Neural progenitor cell (in vitro differentiated cells): ENCODE measurements around the gene CALCOCO2. TPM values are rescaled to one million over a fixed set of nuclear protein-coding genes. Genes with fewer than 3 reads are reported as not detected.
"Not testable (repeated sequence)": the region's sequence is repeated elsewhere in the genome, so short reads cannot be mapped to it uniquely, and the experiment has no call there.

Experiments
- DNase-seq: peaks from one replicate; pipeline ENCODE4 v3.0.0-alpha.2; 2016; ENCODE audit warnings: low spot score
- H2AFZ ChIP-seq: fragments of 200-600 bp; sonication (generic); replicated peaks from 2 replicates; pipeline ENCODE4 v1.6.1; 2016; ENCODE audit warnings: antibody characterized with exemption
- H3F3A ChIP-seq: fragments of 200-600 bp; sonication (generic); 2 replicates; pipeline ENCODE4 v1.6.1; 2016; ENCODE audit warnings: antibody characterized with exemption, low read depth
- H3K27ac ChIP-seq: fragments of 200-600 bp; sonication (generic); 2 replicates; pipeline ENCODE4 v1.5.1; 2016; ENCODE audit warnings: mild to moderate bottlenecking
- H3K27me3 ChIP-seq: fragments of 200-600 bp; sonication (generic); 2 replicates; pipeline ENCODE4 v1.6.1; 2016; ENCODE audit warnings: mild to moderate bottlenecking, moderate library complexity
- H3K36me3 ChIP-seq: fragments of 200-600 bp; sonication (generic); 2 replicates; pipeline ENCODE4 v1.5.1; 2016
- H3K4me1 ChIP-seq: fragments of 200-600 bp; sonication (generic); 2 replicates; pipeline ENCODE4 v1.6.1; 2016; ENCODE audit warnings: mixed run types
- H3K4me2 ChIP-seq: fragments of 200-600 bp; sonication (generic); 2 replicates; pipeline ENCODE4 v1.6.1; 2016
- H3K4me3 ChIP-seq: fragments of 200-600 bp; sonication (generic); 2 replicates; pipeline ENCODE4 v1.5.1; 2016
- H3K79me2 ChIP-seq: fragments of 200-600 bp; sonication (generic); 2 replicates; pipeline ENCODE4 v1.6.1; 2016; ENCODE audit warnings: low read depth
- H3K9ac ChIP-seq: fragments of 200-600 bp; sonication (generic); 2 replicates; pipeline ENCODE4 v1.6.1; 2016
- H3K9me3 ChIP-seq: fragments of 200-600 bp; sonication (generic); 2 replicates; pipeline ENCODE4 v1.5.1; 2016; ENCODE audit warnings: low read depth
- H4K20me1 ChIP-seq: fragments of 200-600 bp; sonication (generic); 2 replicates; pipeline ENCODE4 v1.6.1; 2016; ENCODE audit warnings: low read depth
- H3K27ac Mint-ChIP-seq: 3 replicates; pipeline ENCODE4 v1.8.0; 2021; ENCODE audit warnings: mixed read lengths
- H3K27me3 Mint-ChIP-seq: 2 replicates; pipeline ENCODE4 v1.8.0; 2022; ENCODE audit warnings: low read depth, mild to moderate bottlenecking, inconsistent platforms, moderate library complexity, mixed read lengths; ENCODE audit not compliant: insufficient read depth
- H3K36me3 Mint-ChIP-seq: 3 replicates; pipeline ENCODE4 v1.8.0; 2021; ENCODE audit warnings: mixed read lengths
- H3K4me1 Mint-ChIP-seq: 3 replicates; pipeline ENCODE4 v1.8.0; 2021; ENCODE audit warnings: mixed read lengths
- H3K4me3 Mint-ChIP-seq: 3 replicates; pipeline ENCODE4 v1.8.0; 2021; ENCODE audit warnings: mild to moderate bottlenecking, moderate library complexity, mixed read lengths
- H3K9me3 Mint-ChIP-seq: 3 replicates; pipeline ENCODE4 v1.8.0; 2020; ENCODE audit warnings: mixed read lengths
- EZH2 ChIP-seq: fragments of 200-600 bp; sonication (generic); IDR thresholded peaks from 2 replicates; pipeline ENCODE4 v1.6.1; 2017; ENCODE audit warnings: antibody characterized with exemption, mild to moderate bottlenecking, moderate library complexity
- EZH2phosphoT487 ChIP-seq: fragments of 200-600 bp; sonication (generic); IDR thresholded peaks from 2 replicates; pipeline ENCODE4 v1.6.1; 2017; ENCODE audit warnings: antibody characterized with exemption
- total RNA-seq: library from RNA; depleted of rRNA; stranded (reverse); fragments of >200 nt; gene quantifications from 2 replicates; pipeline ENCODE4 v1.2.3, GENCODE V29; 2015; ENCODE audit warnings: low replicate concordance
- TF ChIP-seq, protein P1 (sequence below): fragments of 200-600 bp; sonication (generic); IDR thresholded peaks from 2 replicates; pipeline ENCODE4 v1.5.1; 2017; ENCODE audit warnings: antibody characterized with exemption, mild to moderate bottlenecking

Gene CALCOCO2
- total RNA-seq, 1 donor from 2014 or later: 34.1 TPM

DNA sequence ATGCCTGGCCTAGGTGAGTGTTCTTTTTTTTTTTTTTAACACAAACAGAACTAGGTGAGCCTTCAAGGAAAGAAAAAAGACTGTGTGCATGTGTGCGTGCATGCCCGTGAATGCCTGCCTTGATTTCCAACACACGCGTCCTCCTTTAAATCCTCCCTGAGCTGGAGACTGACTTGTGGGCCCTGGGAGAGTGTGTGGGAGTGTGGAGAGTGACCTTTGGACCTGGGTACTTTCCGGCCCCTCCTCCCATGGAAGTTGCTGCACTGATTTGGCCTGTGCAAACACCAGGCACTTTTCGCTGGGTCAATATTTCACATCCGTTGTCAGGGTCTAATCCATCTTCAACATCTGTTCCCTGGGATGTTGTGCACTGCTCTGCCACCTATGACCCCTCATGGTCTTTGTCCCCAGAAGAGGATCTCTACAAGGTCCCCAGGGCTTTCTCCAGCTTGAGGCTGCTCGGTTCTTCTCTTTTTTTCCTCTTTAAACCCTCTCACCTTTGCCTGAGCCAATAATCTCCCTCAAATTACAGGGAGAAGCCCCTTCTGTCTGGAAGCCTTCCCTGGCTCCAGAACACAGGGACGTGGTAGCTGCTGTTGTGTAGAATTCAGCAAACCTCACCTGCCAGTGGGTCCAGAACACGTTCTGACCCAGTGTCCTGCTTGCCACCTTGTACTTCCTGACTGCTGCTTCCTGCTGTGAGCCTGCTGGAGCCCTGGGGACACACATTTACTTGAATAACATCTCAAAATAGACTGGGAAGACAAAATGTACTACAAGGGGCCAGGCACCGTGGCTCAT, 40.9 kb downstream of the CALCOCO2 start:
- H3K36me3 Mint-ChIP-seq: no peaks in the 10 kb centered on the region
- no peak overlapping the region for H3K4me2 ChIP-seq
- peaks cover 2% of the 10 kb centered on the region for H3K27me3 Mint-ChIP-seq
- H4K20me1 ChIP-seq: no peaks in the 10 kb centered on the region
- no peaks in the 10 kb centered on the region for H3K36me3 ChIP-seq
- no peak overlapping the region for H2AFZ ChIP-seq
- DNase-seq: no peak
- TF ChIP-seq, protein P1, sequence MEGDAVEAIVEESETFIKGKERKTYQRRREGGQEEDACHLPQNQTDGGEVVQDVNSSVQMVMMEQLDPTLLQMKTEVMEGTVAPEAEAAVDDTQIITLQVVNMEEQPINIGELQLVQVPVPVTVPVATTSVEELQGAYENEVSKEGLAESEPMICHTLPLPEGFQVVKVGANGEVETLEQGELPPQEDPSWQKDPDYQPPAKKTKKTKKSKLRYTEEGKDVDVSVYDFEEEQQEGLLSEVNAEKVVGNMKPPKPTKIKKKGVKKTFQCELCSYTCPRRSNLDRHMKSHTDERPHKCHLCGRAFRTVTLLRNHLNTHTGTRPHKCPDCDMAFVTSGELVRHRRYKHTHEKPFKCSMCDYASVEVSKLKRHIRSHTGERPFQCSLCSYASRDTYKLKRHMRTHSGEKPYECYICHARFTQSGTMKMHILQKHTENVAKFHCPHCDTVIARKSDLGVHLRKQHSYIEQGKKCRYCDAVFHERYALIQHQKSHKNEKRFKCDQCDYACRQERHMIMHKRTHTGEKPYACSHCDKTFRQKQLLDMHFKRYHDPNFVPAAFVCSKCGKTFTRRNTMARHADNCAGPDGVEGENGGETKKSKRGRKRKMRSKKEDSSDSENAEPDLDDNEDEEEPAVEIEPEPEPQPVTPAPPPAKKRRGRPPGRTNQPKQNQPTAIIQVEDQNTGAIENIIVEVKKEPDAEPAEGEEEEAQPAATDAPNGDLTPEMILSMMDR: no peak
- no peak for TF ChIP-seq EZH2phosphoT487
- no peak for TF ChIP-seq EZH2
- no peaks in the 10 kb centered on the region for H3F3A ChIP-seq
- H3K4me1 Mint-ChIP-seq: peaks cover 12% of the 10 kb centered on the region
- no peaks in the 10 kb centered on the region for H3K79me2 ChIP-seq
- peaks cover 6% of the 10 kb centered on the region for H3K4me1 ChIP-seq
- H3K4me3 ChIP-seq: no peak overlapping the region
- H3K4me3 Mint-ChIP-seq: no peak overlapping the region
- H3K9me3 ChIP-seq: no peaks in the 10 kb centered on the region
- H3K27ac ChIP-seq: no peak overlapping the region
- H3K9me3 Mint-ChIP-seq: no peaks in the 10 kb centered on the region
- H3K27me3 ChIP-seq: no peaks in the 10 kb centered on the region
- H3K27ac Mint-ChIP-seq: no peak overlapping the region
- no peak overlapping the region for H3K9ac ChIP-seq

DNA sequence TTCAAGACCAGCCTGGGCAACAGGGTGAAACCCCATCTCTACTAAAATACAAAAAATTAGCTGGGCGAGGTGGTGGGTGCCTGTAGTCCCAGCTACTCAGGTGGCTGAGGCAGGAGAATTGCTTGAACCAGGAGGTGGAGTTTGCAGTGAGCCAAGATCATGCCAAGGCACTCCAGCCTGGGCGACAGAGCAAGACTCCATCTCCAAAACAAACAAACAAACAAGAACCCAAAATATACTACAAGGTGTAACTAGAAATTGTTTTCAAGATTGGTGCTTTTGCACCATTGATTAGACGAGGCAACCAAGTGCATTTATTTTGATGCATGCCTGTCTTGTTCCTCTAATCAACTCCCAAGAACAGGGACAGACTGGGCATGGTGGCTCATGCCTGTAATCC, 41.6 kb downstream of the CALCOCO2 start:
- H3K4me1 Mint-ChIP-seq: peaks cover 12% of the 10 kb centered on the region
- not testable (repeated sequence) for H3K9me3 Mint-ChIP-seq, H2AFZ ChIP-seq, H3K27me3 ChIP-seq, H3F3A ChIP-seq, H3K36me3 ChIP-seq, H3K27ac ChIP-seq, H3K9ac ChIP-seq, H3K4me3 Mint-ChIP-seq, H3K9me3 ChIP-seq, H3K79me2 ChIP-seq, H3K4me2 ChIP-seq, H3K27ac Mint-ChIP-seq, H3K36me3 Mint-ChIP-seq, H4K20me1 ChIP-seq, H3K27me3 Mint-ChIP-seq, DNase-seq, H3K4me1 ChIP-seq, H3K4me3 ChIP-seq

DNA sequence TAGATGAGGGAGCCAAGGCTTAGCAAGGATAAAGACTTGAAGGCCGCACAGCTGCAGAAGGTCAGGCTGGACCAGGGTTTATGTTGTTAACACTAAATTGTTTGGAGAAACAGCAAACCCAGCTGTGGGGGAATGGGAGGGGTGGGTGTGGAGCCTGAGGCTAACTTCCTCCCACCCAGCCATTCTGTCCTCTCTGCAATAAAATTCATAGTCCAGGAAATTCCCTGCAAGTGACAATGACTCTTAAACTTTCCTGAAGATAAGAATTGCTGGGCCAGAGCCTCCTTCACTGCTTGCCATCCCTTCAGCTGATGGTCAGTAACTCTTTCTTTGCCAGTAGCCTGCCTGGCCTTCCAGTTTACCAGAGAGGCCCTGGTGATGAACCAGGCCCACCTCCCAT, 42.4 kb downstream of the CALCOCO2 start:
- Histone ChIP-seq H3F3A (no peaks in the 10 kb centered on the region), H2AFZ (no peak overlapping the region), H3K27me3 (no peaks in the 10 kb centered on the region), H3K4me1 (peaks cover 6% of the 10 kb centered on the region), H3K9me3 (no peaks in the 10 kb centered on the region), H3K9ac (no peak overlapping the region), H3K79me2 (no peaks in the 10 kb centered on the region), H3K4me2 (no peak overlapping the region), H3K4me3 (no peak overlapping the region), H4K20me1 (no peaks in the 10 kb centered on the region), H3K36me3 (no peaks in the 10 kb centered on the region), H3K27ac (no peak overlapping the region)
- no peak overlapping the region for H3K27ac Mint-ChIP-seq
- H3K4me3 Mint-ChIP-seq: no peak overlapping the region
- H3K4me1 Mint-ChIP-seq: peaks cover 12% of the 10 kb centered on the region
- peaks cover 3% of the 10 kb centered on the region for H3K27me3 Mint-ChIP-seq
- DNase-seq: no peak
- TF ChIP-seq, protein P1: no peak
- TF ChIP-seq EZH2phosphoT487: no peak
- TF ChIP-seq EZH2: no peak
- H3K9me3 Mint-ChIP-seq: no peaks in the 10 kb centered on the region
- H3K36me3 Mint-ChIP-seq: no peaks in the 10 kb centered on the region

DNA sequence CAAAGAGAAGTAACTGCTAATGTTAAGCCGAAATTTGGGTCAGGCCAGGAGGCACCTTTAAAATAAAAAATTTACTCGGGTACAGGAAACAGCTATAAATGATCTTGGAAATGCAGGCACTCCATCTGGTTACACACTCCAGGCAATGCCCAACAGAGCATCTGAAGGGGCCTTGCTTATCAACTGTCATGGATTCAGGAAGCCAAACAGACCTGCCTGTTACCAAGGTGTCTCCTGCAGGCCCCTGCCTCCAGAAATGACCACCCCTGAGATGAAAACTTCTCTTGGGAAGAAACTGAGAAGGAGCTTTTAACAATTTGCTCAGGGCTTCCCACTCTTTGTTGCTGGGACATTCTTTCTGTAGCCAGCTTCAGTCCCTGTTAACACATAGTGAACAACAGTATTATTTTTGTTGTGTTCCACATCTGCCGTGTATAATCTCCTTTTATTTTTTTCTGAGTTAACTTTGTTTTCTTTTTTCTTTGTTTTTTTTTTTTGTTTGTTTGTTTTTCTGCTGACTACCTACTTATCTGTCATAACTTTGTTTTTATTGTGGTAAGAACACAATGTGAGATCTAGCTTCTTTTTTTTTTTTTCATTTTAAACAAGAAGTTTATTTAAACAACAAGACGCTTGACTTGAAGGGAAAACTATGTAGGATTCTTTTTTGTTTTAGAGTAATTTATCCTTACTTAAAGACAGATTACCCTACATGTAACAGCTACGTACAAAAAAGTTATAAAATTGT, 43.0 kb downstream of the CALCOCO2 start:
- H3K9me3 ChIP-seq: no peaks in the 10 kb centered on the region
- Mint-ChIP-seq H3K4me1 (peaks cover 12% of the 10 kb centered on the region), H3K27ac (no peak overlapping the region), H3K9me3 (no peaks in the 10 kb centered on the region), H3K36me3 (no peaks in the 10 kb centered on the region), H3K4me3 (no peak overlapping the region), H3K27me3 (peaks cover 3% of the 10 kb centered on the region)
- no peak overlapping the region for H3K27ac ChIP-seq
- no peaks in the 10 kb centered on the region for H3F3A ChIP-seq
- no peaks in the 10 kb centered on the region for H3K36me3 ChIP-seq
- peaks cover 6% of the 10 kb centered on the region for H3K4me1 ChIP-seq
- H2AFZ ChIP-seq: no peak overlapping the region
- no peaks in the 10 kb centered on the region for H4K20me1 ChIP-seq
- no peak overlapping the region for H3K4me2 ChIP-seq
- no peak overlapping the region for H3K9ac ChIP-seq
- no peaks in the 10 kb centered on the region for H3K27me3 ChIP-seq
- DNase-seq: no peak
- TF ChIP-seq EZH2phosphoT487 (no peak), EZH2 (no peak)
- TF ChIP-seq, protein P1: no peak
- no peak overlapping the region for H3K4me3 ChIP-seq
- no peaks in the 10 kb centered on the region for H3K79me2 ChIP-seq
